ENCODE results near the gene C5orf52.
"Not testable (repeated sequence)": the region's sequence is repeated elsewhere in the genome, so short reads cannot be mapped to it uniquely, and the experiment has no call there.

The C5orf52 gene

DNA sequence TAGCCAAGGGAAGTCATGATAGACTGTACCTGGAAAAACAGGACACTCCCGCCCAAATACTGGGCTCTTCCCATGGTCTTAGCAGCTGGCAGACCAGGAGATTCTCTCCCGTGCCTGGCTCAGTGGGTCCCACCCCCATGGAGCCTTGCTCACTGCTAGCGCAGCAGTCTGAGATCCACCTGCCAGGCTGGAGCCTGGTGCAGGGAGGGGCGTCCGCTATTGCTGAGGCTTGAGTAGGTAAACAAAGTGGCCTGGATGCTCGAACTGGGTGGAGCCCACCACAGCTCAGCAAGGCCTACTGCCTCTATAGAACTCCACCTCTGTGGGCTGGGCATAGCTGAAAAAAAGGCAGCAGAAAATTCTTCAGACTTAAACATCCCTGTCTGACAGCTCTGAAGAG lies 49.8 kb downstream of the C5orf52 start:
- no peak for DNase-seq (ENCODE audit: low read depth)
- H3K4me3 ChIP-seq (ENCODE audit: low read depth, low read length), result no peak overlapping the region
- in situ Hi-C loops (cut with HindIII; ENCODE audit: low sequenced_read_pairs), result no loop called here
- TF ChIP-seq, protein P1, sequence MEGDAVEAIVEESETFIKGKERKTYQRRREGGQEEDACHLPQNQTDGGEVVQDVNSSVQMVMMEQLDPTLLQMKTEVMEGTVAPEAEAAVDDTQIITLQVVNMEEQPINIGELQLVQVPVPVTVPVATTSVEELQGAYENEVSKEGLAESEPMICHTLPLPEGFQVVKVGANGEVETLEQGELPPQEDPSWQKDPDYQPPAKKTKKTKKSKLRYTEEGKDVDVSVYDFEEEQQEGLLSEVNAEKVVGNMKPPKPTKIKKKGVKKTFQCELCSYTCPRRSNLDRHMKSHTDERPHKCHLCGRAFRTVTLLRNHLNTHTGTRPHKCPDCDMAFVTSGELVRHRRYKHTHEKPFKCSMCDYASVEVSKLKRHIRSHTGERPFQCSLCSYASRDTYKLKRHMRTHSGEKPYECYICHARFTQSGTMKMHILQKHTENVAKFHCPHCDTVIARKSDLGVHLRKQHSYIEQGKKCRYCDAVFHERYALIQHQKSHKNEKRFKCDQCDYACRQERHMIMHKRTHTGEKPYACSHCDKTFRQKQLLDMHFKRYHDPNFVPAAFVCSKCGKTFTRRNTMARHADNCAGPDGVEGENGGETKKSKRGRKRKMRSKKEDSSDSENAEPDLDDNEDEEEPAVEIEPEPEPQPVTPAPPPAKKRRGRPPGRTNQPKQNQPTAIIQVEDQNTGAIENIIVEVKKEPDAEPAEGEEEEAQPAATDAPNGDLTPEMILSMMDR (IDR thresholded peaks at IDR 0.05; ENCODE audit: low read depth, low read length, missing control alignments), result no peak

DNA sequence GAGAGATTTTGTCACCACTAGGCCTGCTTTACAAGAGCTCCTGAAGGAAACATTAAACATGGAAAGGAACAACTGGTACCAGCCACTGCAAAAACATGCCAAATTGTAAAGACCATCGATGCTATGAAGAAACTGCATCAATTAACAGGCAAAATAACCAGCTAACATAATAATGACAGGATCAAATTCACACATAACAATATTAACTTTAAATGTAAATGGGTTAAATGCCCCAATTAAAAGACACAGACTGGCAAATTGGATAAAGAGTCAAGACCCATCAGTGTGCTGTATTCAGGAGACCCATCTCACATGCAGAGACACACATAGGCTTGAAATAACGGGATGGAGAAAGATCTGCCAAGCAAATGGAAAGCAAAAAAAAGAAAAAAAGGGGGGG lies 51.6 kb downstream of the C5orf52 start:
- in situ Hi-C loops (cut with HindIII; ENCODE audit: low sequenced_read_pairs); DNase-seq (ENCODE audit: low read depth); H3K4me3 ChIP-seq (ENCODE audit: low read depth, low read length): not testable (repeated sequence)

DNA sequence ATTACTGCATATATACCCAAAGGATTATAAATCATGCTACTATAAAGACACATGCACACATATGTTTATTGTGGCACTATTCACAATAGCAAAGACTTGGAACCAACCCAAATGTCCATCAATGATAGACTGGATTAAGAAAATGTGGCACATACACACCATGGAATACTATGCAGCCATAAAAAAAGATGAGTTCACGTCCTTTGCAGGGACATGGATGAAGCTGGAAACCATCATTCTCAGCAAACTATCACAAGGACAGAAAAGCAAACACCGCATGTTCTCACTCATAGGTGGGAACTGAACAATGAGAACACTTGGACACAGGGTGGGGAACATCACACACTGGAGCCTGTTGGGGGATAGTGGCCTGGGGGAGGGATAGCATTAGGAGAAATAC lies 55.3 kb downstream of the C5orf52 start:
- H3K4me3 ChIP-seq (ENCODE audit: low read depth, low read length); DNase-seq (ENCODE audit: low read depth); in situ Hi-C loops (cut with HindIII; ENCODE audit: low sequenced_read_pairs): not testable (repeated sequence)

DNA sequence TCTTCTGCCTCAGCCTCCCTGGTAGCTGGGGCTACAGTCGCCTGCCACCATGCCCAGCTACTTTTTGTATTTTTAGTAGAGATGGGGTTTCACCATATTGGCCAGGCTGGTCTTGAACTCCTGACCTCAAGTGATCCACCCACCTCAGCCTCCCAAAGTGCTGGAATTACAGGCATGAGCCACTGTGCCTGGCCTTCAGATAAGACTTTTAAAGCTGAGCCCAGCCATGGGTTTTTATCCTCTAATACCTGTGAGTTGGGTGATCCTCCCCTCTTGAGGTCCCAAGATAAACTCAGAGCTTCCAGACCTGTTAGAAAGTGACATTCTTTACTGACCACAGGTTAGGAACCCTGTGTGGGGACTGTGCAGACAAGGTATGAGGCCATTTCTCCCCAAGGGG lies 56.5 kb downstream of the C5orf52 start:
- in situ Hi-C loops (cut with HindIII; ENCODE audit: low sequenced_read_pairs); DNase-seq (ENCODE audit: low read depth); H3K4me3 ChIP-seq (ENCODE audit: low read depth, low read length): not testable (repeated sequence)
